HL-60 (cell line): Measurements from ENCODE around the gene CDHR5.

Experiments used
- POLR2AphosphoS5 ChIP-seq: IDR thresholded peaks from 2 replicates; pipeline ENCODE4 v1.6.1; 2012; ENCODE audit warnings: low read depth
- REST ChIP-seq: IDR thresholded peaks from 2 replicates; pipeline ENCODE4 v1.6.1; 2012; ENCODE audit warnings: low read depth; ENCODE audit not compliant: insufficient replicate concordance

DNA sequence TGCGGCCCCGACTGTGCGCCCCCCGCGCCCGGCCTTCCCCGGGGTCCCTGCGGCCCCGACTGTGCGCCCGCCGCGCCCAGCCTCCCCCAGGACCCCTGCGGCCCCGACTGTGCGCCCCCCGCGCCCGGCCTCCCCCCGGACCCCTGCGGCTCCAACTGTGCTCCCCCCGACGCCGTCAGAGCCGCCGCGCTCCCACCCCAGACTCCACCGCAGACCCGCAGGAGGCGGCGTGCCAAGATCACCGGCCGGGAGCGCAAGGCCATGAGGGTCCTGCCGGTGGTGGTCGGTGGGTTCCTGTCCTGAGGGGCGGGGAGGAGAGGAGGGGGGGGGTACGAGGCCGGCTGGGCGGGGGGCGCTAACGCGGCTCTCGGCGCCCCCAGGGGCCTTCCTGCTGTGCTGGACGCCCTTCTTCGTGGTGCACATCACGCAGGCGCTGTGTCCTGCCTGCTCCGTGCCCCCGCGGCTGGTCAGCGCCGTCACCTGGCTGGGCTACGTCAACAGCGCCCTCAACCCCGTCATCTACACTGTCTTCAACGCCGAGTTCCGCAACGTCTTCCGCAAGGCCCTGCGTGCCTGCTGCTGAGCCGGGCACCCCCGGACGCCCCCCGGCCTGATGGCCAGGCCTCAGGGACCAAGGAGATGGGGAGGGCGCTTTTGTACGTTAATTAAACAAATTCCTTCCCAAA lies 15.4 kb upstream of the CDHR5 start:
- TF ChIP-seq POLR2AphosphoS5: no peak
- TF ChIP-seq REST: no peak
